ENCODE results near the gene MCM9.
A peak's percentile ranks its signal among the peaks of the same experiment; 100 is the strongest.

The MCM9 gene

DNA sequence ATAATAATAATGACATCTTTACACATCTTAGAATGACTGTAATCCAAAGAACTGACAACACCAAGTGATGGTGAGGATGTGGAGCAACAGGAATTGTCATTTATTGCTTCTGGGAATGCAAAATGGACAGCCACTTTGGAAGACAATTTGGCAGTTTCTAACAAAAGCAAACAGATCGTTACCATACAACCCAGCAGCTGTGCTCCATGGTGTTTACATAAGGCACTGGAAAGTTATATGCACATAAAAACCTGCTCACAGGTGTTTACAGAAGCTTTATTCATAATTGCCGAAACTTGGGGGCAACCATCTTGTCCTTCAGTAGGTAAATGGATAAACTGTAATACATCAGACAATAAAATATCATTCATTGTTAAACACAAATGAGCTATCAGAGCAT lies 59.3 kb downstream of the MCM9 start (continued):
- TF ChIP-seq ZNF354C (tag by site-specific recombination; IDR thresholded peaks at IDR 0.05; ENCODE audit: borderline replicate concordance, low read depth) = no peak
- no peak for TF ChIP-seq ZBTB20 (tag by site-specific recombination; IDR thresholded peaks at IDR 0.05)
- TF ChIP-seq ZNF211 (tag by site-specific recombination; IDR thresholded peaks at IDR 0.05; ENCODE audit: low read depth) = no peak
- TF ChIP-seq ZBTB7A (tag by site-specific recombination; IDR thresholded peaks at IDR 0.05; ENCODE audit: low read depth) = no peak

DNA sequence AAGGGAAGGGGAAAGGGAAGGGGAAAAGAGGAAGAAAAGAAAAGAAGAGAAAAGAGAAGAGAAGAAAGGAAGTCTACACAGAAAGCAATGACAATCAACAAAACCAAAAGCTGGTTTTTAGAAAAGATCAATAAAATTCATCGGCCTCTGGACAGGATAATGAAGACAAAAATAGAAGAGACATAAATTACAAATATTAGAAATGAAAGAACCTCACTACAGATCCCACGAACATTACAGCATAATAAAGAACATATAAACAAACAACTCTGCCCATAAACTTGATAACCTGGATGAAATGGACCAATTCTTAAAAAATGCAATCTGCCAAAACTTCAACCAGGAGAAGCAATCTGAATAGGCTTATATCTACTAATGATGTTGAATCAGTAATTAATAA lies 61.7 kb downstream of the MCM9 start:
- H3K27ac ChIP-seq (ENCODE audit: extremely low read depth, low read depth, low read length) = no peak overlapping the region
- H3K4me1 ChIP-seq (ENCODE audit: control insufficient read depth, insufficient read depth, low read length) = no peaks in the 10 kb centered on the region
- TF ChIP-seq ZNF132 (tag by site-specific recombination; IDR thresholded peaks at IDR 0.05; ENCODE audit: borderline replicate concordance) (no peak), PRDM1 (tag by site-specific recombination; IDR thresholded peaks at IDR 0.05) (0 out of 2 replicates have a peak, but pooled peaks have one; percentile 14), ZNF558 (tag by site-specific recombination; IDR thresholded peaks at IDR 0.05) (peak; percentile 94), ZNF155 (tag by site-specific recombination; IDR thresholded peaks at IDR 0.05) (no peak), ZFHX2 (tag by site-specific recombination; conservative IDR thresholded peaks at IDR 0.05) (no peak)
- TF ChIP-seq, protein P1, sequence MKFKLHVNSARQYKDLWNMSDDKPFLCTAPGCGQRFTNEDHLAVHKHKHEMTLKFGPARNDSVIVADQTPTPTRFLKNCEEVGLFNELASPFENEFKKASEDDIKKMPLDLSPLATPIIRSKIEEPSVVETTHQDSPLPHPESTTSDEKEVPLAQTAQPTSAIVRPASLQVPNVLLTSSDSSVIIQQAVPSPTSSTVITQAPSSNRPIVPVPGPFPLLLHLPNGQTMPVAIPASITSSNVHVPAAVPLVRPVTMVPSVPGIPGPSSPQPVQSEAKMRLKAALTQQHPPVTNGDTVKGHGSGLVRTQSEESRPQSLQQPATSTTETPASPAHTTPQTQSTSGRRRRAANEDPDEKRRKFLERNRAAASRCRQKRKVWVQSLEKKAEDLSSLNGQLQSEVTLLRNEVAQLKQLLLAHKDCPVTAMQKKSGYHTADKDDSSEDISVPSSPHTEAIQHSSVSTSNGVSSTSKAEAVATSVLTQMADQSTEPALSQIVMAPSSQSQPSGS (tag by site-specific recombination; IDR thresholded peaks at IDR 0.05; ENCODE audit: low read depth) = no peak
- TF ChIP-seq, protein P2, sequence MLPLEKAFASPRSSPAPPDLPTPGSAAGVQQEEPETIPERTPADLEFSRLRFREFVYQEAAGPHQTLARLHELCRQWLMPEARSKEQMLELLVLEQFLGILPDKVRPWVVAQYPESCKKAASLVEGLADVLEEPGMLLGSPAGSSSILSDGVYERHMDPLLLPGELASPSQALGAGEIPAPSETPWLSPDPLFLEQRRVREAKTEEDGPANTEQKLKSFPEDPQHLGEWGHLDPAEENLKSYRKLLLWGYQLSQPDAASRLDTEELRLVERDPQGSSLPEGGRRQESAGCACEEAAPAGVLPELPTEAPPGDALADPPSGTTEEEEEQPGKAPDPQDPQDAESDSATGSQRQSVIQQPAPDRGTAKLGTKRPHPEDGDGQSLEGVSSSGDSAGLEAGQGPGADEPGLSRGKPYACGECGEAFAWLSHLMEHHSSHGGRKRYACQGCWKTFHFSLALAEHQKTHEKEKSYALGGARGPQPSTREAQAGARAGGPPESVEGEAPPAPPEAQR (tag by site-specific recombination; IDR thresholded peaks at IDR 0.05) = no peak
- H3K9me3 ChIP-seq (ENCODE audit: control insufficient read depth, insufficient read depth, low read depth, low read length) = no peaks in the 10 kb centered on the region
- H3K4me3 ChIP-seq (ENCODE audit: low read depth, low read length) = no peak overlapping the region
- no peaks in the 10 kb centered on the region; a peak in 1 of 3 replicates for H3K36me3 ChIP-seq (ENCODE audit: control insufficient read depth in 2 of 2, insufficient read depth in 1 of 2, low read length in 2 of 2)
- ChIA-PET POLR2A (no interaction called here), CTCF (no interaction called here)

DNA sequence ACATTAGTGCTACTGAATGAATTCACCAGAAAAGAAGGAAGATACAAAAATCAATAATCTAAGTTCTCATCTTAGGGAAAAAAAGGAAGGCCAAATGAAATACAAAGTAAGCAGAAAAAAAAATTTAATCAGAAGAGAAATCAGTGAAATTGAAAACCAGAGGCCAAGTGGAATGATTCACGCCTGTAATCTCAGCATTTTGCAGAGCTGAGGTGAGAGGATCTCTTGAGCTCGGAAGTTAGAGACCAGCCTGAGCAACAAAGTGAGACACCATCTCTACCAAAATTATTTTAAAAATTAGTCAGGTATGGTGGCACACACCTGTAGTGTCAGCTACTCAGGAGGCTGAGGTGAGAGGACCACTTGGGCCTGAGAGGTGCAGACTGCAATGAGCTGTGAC lies 62.2 kb downstream of the MCM9 start:
- POLR2A ChIA-PET = no interaction called here

DNA sequence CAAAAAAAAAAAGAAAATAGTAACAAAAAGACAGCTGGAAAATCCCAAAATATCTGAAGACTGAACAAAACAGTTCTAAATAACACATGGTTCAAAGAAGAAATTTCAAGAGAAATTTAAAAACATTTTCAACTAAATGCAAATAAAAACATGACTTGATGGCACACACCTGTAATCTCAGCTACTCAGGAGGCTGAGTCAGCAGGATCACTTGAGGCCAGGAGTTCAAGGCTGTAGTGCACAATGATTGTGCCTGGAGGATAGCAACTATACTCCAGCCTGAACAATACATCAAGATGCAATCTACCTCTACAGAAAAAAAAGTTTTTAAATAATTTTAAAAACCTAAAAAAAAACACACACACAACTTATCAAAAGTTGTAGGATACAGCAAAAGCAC lies 62.6 kb downstream of the MCM9 start:
- Histone ChIP-seq H3K9me3 (ENCODE audit: control insufficient read depth, insufficient read depth, low read depth, low read length) (no peaks in the 10 kb centered on the region), H3K27ac (ENCODE audit: extremely low read depth, low read depth, low read length) (no peak overlapping the region), H3K36me3 (ENCODE audit: control insufficient read depth in 2 of 2, insufficient read depth in 1 of 2, low read length in 2 of 2) (no peaks in the 10 kb centered on the region; a peak in 1 of 3 replicates), H3K4me1 (ENCODE audit: control insufficient read depth, insufficient read depth, low read length) (no peaks in the 10 kb centered on the region), H3K4me3 (ENCODE audit: low read depth, low read length) (no peak overlapping the region)
- ChIA-PET CTCF (interaction anchor here (0.6 kb wide), 2 partner anchors 72 to 264 kb away, joined by 3 read pairs; no protein-coding TSS in a partner anchor), POLR2A (no interaction called here)
- TF ChIP-seq ZNF350 (tag by site-specific recombination; IDR thresholded peaks at IDR 0.05) (no peak), ZSCAN30 (tag by site-specific recombination; IDR thresholded peaks at IDR 0.05) (no peak), ZNF596 (tag by site-specific recombination; IDR thresholded peaks at IDR 0.05) (no peak), ZNF664 (tag by site-specific recombination; IDR thresholded peaks at IDR 0.05) (no peak), MYNN (tag by site-specific recombination; IDR thresholded peaks at IDR 0.05; ENCODE audit: borderline replicate concordance) (no peak), ZSCAN16 (tag by site-specific recombination; IDR thresholded peaks at IDR 0.05) (no peak), ZNF302 (tag by site-specific recombination; IDR thresholded peaks at IDR 0.05; ENCODE audit: low read depth) (no peak), ZNF561 (tag by site-specific recombination; IDR thresholded peaks at IDR 0.05; ENCODE audit: borderline replicate concordance) (no peak), ZNF707 (tag by site-specific recombination; IDR thresholded peaks at IDR 0.05) (no peak), ZNF558 (tag by site-specific recombination; IDR thresholded peaks at IDR 0.05) (no peak)
- TF ChIP-seq, protein P3, sequence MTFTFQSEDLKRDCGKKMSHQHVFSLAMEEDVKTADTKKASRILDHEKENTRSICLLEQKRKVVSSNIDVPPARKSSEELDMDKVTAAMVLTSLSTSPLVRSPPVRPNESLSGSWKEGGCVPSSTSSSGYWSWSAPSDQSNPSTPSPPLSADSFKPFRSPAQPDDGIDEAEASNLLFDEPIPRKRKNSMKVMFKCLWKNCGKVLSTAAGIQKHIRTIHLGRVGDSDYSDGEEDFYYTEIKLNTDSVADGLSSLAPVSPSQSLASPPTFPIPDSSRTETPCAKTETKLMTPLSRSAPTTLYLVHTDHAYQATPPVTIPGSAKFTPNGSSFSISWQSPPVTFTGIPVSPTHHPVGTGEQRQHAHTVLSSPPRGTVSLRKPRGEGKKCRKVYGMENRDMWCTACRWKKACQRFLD (tag by site-specific recombination; IDR thresholded peaks at IDR 0.05) = no peak

More for the DNA sequence above, 62.2 kb downstream of the MCM9 start:
- H3K36me3 ChIP-seq (ENCODE audit: control insufficient read depth in 2 of 2, insufficient read depth in 1 of 2, low read length in 2 of 2) = no peaks in the 10 kb centered on the region; a peak in 1 of 3 replicates
- no peaks in the 10 kb centered on the region for H3K4me1 ChIP-seq (ENCODE audit: control insufficient read depth, insufficient read depth, low read length)
- CTCF ChIA-PET = interaction anchor here (0.6 kb wide), 1 partner anchor 73 kb away, joined by 3 read pairs; no protein-coding TSS in a partner anchor
- H3K4me3 ChIP-seq (ENCODE audit: low read depth, low read length) = no peak overlapping the region
- TF ChIP-seq ZNF610 (tag by site-specific recombination; IDR thresholded peaks at IDR 0.05; ENCODE audit: borderline replicate concordance) (no peak), ZNF354C (tag by site-specific recombination; IDR thresholded peaks at IDR 0.05; ENCODE audit: borderline replicate concordance, low read depth) (no peak), HOXA7 (CRISPR knock-in tag; IDR thresholded peaks at IDR 0.05; ENCODE audit: borderline replicate concordance) (no peak), SP2 (tag by site-specific recombination; IDR thresholded peaks at IDR 0.05) (no peak), KLF16 (tag by site-specific recombination; IDR thresholded peaks at IDR 0.05) (no peak)
- TF ChIP-seq, protein P4, sequence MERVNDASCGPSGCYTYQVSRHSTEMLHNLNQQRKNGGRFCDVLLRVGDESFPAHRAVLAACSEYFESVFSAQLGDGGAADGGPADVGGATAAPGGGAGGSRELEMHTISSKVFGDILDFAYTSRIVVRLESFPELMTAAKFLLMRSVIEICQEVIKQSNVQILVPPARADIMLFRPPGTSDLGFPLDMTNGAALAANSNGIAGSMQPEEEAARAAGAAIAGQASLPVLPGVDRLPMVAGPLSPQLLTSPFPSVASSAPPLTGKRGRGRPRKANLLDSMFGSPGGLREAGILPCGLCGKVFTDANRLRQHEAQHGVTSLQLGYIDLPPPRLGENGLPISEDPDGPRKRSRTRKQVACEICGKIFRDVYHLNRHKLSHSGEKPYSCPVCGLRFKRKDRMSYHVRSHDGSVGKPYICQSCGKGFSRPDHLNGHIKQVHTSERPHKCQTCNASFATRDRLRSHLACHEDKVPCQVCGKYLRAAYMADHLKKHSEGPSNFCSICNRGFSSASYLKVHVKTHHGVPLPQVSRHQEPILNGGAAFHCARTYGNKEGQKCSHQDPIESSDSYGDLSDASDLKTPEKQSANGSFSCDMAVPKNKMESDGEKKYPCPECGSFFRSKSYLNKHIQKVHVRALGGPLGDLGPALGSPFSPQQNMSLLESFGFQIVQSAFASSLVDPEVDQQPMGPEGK (tag by site-specific recombination; IDR thresholded peaks at IDR 0.05) = no peak
- H3K27ac ChIP-seq (ENCODE audit: extremely low read depth, low read depth, low read length) = no peak overlapping the region
- H3K9me3 ChIP-seq (ENCODE audit: control insufficient read depth, insufficient read depth, low read depth, low read length) = no peaks in the 10 kb centered on the region
